Ammon's horn (tissue), 1 donor: Measurements from ENCODE around the gene SPART.
A peak's percentile ranks its signal among the peaks of the same experiment; 100 is the strongest.
"Not testable (repeated sequence)": the region's sequence is repeated elsewhere in the genome, so short reads cannot be mapped to it uniquely, and the experiment has no call there.

Source experiments
- DNase-seq: peaks from one replicate; pipeline ENCODE4 v3.0.0-alpha.2; 2016; ENCODE audit warnings: low spot score

Gene SPART

GRCh38 chr13:36313047-36313969, 32.9 kb downstream of the SPART start:
- no peak for DNase-seq

- DNase-seq, result no peak
Observed at GRCh38 chr13:36310417-36311108, 35.6 kb downstream of the SPART start.

- no peak for DNase-seq
Observed at GRCh38 chr13:36302289-36302688, 43.9 kb downstream of the SPART start.

DNA sequence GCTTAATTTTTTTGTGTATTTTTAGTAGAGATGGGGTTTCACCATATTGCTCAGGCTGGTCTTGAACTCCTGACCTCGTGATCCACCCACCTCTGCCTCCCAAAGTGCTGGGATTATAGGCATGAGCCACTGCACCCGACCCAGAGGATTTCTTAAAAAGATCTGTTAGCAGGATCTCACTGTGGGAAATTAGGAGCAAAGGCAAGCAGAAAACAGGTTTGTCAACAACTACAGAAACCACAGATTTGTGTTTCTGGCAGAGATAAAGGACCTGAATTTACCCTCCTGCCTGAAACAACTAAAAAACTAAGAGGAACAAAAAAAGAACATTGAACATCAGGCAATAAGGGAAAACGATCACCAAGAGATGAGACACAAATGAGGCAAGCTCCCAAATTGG, 46.7 kb downstream of the SPART start:
- not testable (repeated sequence) for DNase-seq

- no peak for DNase-seq
Observed at GRCh38 chr13:36298535-36299068, 47.6 kb downstream of the SPART start.

DNA sequence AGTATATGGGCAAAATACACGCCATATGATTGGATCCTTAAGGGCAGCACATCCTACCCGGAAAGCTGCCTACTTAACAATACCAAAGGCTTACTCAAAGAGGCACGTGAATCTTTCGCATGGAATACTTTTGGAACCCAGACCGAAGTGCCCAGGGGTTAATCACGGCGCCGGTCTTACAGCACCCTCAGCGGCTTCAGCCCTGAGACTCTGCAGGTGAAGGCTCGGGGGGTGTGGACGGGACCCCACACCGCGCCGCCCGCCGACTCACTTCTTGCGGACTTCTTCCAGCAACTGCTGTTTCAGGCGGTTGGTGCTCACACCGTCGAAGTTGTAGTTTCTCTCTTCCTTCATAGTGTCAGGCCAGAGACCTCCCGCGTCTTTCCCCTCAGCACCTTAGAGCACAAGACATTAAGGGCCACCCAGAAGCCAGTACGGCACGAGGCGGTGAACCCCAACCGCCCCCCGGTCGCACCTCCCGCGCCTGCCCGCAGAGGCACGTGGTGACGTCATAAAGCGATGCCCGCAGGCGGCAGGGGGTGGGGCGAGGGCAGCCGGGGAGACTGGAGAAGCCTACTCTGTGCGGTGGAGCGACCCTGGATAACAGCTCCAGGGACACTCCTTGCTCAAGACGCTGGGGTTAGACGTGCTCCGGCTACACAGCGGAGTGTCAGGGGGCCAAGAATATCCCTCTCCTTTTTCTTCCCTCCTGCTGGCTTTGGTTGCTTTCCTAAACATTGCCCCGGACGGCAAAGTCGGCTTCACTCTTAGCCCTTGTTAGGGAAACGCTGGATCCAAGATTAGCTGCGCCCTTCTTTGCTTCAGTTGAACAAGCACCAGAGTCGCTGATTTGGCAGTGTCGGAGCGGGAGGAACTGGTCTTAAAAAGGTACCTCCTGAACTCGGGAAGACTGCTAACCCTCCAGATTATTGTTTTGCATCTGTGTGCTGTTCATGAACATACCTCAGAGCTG, 48.5 kb downstream of the SPART start, which contains the start of gene CCDC169:
CCDC169 (minus strand) TSS at position 449 of the 973 bp plus-strand sequence; CDS start at position 354, 95 bp downstream.
- peak; percentile 82 for DNase-seq

GRCh38 chr13:36294096-36294495, 52.1 kb downstream of the SPART start:
- no peak for DNase-seq

DNA sequence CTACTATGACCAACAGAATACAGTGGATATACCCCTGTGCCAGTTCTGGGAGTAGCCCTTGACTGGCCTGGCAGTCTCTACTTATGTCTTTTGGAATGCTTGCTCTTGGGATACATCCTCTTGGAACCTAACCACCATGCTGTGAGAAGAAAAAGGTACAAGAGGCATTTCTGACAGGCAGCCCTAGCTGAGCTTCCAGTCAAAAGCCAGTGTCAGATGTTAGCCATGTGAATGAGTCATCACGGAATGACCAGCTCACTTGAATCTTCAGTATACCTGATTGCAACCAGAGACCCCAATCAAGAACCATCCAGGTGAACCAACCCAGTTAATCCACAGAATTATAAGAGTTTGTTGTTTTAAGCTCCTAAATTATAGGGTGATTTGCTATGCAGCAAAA, 52.7 kb downstream of the SPART start:
- no peak for DNase-seq

GRCh38 chr13:36288794-36289391, 57.3 kb downstream of the SPART start:
- DNase-seq, result no peak

DNA sequence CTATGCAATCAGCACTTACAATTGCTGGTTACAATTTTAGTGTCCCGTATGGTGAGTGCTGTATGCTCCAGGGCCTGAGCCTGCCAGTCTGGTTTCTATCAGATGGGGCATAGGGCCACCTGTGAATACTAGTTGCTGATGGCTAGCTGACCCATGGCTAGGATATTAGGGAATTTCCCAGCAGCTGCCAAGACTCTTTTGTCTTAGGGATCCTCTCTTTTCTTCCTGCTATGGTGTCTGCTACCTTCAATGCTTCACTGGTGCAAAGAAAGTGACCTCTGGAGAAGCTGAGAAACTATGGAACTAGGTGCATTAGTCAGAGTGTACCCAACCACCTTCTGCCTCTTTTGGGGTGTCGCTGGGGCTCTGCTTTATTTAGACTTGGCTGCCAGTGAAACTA, 60.2 kb downstream of the SPART start:
- no peak for DNase-seq

- peak; percentile 41 for DNase-seq
Observed at GRCh38 chr13:36282821-36283432, 63.3 kb downstream of the SPART start.

DNA sequence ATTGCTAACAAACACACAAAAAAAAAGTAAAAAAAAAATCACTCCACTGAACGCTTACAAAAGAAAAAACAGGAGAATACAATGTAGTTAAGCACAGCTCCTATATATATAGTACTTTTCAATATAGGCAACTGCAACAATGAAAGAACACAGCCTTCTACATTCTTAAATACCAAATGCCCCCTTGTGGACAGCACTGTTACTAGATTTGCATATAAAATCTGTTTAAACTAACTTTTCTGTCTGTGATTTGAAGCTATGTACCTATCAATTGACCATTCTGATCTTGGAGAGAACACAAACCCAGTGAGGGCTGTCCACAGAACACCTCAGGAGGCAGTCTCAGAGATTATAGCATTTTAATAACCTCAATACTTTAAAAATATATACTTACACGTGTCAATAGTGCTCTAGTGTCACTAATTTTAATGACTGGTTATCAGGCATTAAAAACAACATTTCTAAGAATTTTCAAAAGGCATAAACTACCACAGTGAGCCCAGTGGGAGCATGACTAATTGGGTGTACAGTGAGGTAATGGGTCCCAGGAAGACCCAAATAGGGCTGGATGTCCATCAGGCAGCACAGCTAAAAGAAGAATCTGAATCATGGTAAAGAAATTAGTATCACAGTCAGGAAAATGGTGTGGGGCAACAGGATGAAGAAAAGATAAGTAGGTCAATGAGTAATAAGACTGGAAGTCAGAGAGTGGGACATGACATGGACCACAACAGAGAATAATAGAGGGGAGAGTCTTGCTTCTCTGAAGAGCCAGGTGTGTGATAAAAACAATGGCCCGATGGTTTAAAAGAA, 70.8 kb downstream of the SPART start:
- DNase-seq, result peak; percentile 61

GRCh38 chr13:36273431-36273830, 72.8 kb downstream of the SPART start:
- DNase-seq, result no peak

GRCh38 chr13:36261976-36262375, 84.2 kb downstream of the SPART start:
- DNase-seq, result no peak

DNA sequence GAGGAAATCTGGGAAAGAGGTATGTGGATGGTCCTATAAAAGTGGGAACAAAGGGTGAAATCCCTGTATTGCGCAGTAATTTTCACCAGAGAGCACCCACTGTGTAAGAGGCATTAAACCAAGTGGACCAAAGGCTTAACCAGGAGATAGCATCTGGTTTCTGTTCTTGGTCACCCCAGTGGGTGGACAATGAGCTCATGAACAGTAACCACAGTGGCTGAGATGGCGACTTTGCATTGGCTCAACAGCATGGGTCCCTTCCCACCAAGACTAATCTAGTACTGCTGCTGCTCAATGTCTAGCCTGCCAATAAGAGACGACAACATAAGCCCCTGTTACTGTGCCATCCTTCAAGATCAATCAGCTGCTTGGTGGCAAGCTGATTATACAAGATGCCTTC, 85.2 kb downstream of the SPART start:
- no peak for DNase-seq

DNA sequence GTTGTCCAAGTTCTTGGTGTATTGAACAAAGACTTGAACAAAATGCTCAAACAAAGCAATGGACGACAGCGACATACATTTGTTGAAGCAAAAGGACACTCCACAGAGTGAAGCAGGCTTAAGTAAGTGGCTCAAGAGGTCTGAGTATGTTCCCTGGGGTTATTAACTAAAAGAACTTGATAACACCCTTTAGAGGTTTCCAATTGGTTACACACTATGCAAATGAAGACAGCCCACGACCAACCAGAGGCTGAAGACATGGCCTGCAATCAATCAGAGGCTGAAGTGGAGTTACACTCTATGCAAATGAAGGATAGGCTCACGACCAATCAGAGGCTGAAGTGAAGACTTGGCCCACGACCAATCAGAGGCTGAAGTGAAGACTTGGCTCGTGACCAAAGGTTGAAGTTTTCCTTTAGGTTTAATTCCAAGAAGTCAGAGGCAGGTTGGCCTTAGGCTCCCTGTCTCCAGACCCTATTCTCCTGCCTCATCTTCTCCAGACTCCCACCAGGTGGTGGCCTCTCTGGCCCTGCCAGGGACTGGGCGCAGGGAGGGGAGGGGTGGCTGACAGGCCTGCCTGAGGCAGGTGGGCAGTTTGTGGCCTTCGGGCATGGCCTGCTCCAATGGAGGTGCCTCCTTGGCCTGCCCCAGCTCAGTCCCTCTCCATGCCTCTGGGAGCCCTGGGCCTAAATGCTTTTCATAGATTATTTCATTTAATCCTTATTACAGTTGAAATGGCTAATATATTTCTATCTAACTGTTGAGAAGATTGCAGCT, 86.6 kb downstream of the SPART start:
- no peak for DNase-seq

- DNase-seq, result no peak
Observed at GRCh38 chr13:36258831-36259230, 87.4 kb downstream of the SPART start.
